Fibroblast of villous mesenchyme (primary cell): ENCODE results near the gene DNAH6. TPM values are rescaled to one million over a fixed set of nuclear protein-coding genes. Genes with fewer than 3 reads are reported as not detected.
"Not testable (repeated sequence)": the region's sequence is repeated elsewhere in the genome, so short reads cannot be mapped to it uniquely, and the experiment has no call there.

ENCODE experiments used
- DNase-seq: peaks from one replicate; pipeline ENCODE4 v3.0.0-alpha.2; 2010; ENCODE audit warnings: low read depth
- H3K4me3 ChIP-seq: 2 replicates; pipeline ENCODE4 v1.5.1; 2011; ENCODE audit warnings: low read depth, mild to moderate bottlenecking, low read length
- total RNA-seq: library from RNA; depleted of rRNA; stranded (reverse); fragments of >200 nt; gene quantifications from 2 replicates; pipeline ENCODE4 v1.2.3, GENCODE V29; 2012
- TF ChIP-seq, protein P1 (sequence below): IDR thresholded peaks from 2 replicates; pipeline ENCODE4 v1.5.1; 2012; ENCODE audit warnings: low read depth, mild to moderate bottlenecking, low read length; ENCODE audit not compliant: insufficient read depth

Gene DNAH6, protein sequence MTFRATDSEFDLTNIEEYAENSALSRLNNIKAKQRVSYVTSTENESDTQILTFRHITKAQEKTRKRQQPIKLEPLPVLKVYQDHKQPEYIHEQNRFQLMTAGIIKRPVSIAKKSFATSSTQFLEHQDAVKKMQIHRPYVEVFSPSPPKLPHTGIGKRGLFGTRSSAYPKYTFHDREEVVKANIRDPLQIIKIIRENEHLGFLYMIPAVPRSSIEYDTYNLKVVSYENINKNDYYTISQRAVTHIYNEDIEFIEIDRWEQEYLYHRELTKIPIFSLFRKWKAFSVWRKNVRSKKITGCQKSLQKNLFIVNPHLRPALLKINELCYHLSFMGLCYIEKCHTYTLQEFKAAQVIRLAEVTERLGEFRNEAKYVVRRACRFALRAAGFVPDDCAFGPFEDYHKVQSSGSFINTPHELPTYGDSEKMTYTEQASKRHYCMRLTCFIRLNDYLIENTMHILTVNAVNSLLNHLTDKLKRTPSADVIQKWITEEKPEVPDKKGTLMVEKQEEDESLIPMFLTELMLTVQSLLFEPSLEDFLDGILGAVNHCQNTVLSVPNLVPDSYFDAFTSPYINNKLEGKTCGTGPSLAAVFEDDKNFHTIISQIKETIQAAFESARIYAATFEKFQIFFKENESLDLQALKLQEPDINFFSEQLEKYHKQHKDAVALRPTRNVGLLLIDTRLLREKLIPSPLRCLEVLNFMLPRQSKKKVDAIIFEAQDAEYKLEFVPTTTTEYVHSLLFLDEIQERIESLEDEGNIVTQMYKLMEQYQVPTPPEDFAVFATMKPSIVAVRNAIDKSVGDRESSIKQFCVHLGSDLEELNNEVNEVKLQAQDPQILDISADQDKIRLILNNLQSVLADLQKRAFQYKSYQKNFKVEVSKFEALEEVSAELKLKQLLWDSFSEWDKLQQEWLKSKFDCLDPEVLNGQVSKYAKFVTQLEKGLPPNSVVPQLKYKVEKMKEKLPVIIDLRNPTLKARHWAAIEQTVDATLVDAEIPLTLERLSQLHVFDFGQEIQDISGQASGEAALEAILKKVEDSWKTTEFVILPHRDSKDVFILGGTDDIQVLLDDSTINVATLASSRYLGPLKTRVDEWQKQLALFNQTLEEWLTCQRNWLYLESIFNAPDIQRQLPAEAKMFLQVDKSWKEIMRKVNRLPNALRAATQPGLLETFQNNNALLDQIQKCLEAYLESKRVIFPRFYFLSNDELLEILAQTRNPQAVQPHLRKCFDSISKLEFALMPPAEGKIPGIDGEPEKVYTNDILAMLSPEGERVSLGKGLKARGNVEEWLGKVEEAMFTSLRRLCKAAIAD (N-terminal part only)
- under 0.01 TPM in 2 replicates for total RNA-seq

DNA sequence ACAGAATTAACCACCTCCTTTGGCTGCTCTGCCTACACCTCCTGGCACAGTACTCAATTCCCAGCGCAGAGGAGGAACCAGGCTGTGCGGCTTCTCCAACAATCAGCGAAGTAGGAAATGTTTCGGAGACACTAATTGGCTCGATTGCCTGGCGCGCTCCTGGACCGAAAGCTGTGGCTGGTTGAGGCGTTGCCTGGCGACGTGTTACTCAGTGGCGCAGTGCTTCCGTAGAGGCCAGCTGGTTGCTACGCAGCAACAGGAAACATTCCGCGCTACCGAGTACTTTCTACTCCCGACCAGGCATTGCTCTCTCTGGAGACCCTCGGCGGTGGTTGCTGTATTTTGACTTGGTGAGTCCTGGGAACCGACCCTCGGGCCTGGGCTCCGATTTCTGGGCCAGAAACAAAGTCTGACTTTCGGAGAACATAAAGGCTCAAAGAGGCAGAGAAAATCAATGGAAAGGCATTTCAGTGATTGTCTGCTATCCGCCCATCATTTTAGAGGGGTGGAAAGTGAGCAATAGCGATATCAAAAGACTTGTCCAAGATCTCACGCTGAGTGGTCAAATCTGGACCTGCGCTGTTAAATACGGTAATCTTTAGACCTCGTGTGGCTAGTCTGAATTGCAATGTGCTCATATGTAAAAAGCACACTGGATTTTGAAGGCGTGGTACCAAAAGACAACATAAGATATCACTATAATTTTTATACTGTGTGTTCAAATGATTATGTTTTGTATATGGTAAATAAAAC lies at the start of gene DNAH6:
Gene DNAH6 (plus strand): TSS at position 265 of the 753 bp plus-strand sequence. CDS start 1,329 bp downstream, outside the sequence.
- peak; percentile 92 for DNase-seq
- TF ChIP-seq, protein P1, sequence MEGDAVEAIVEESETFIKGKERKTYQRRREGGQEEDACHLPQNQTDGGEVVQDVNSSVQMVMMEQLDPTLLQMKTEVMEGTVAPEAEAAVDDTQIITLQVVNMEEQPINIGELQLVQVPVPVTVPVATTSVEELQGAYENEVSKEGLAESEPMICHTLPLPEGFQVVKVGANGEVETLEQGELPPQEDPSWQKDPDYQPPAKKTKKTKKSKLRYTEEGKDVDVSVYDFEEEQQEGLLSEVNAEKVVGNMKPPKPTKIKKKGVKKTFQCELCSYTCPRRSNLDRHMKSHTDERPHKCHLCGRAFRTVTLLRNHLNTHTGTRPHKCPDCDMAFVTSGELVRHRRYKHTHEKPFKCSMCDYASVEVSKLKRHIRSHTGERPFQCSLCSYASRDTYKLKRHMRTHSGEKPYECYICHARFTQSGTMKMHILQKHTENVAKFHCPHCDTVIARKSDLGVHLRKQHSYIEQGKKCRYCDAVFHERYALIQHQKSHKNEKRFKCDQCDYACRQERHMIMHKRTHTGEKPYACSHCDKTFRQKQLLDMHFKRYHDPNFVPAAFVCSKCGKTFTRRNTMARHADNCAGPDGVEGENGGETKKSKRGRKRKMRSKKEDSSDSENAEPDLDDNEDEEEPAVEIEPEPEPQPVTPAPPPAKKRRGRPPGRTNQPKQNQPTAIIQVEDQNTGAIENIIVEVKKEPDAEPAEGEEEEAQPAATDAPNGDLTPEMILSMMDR: no peak
- peak within 1 kb of the TSS; percentile 58 for H3K4me3 ChIP-seq

DNA sequence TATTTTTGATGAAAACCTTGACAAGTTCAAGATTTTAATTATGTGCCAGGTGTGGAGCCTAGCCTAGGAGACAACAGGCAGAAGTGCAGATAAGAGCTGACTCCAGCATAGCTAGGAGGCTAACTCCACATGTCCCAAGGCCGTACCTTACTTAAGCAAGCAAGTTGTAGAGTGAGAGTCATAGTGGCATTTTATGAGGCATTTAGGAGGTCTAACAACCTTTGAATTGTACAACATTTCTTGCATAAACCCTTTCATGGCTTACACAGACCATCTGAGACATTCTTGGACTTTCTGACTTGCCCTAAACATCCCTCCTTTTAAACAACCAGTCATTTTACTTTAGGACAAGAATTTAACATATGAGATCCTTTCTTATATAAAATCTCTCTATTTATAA lies 48.9 kb upstream of the DNAH6 start:
- no peak for DNase-seq
- no peak overlapping the region for H3K4me3 ChIP-seq
- TF ChIP-seq, protein P1: no peak

DNA sequence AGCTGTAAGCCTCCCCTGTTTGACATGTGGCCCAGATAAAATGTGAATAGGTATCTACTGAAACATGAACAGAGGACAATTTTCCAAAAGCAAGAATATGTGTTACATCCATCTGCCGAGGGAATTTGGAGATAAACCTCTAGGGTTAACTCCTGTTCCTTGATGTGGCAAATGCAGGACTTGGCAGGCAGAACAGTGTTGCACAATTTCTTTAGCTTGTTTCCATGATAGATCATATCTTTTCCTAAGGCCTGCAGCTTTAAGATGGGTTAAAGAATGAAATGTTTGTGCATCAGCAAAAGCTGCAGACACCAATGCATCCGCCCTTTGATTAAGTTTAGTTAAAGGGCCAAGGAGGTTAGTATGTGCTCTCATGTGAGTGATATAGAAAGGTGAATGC lies 43.9 kb upstream of the DNAH6 start:
- peak; percentile 73 for DNase-seq
- not testable (repeated sequence) for H3K4me3 ChIP-seq

DNA sequence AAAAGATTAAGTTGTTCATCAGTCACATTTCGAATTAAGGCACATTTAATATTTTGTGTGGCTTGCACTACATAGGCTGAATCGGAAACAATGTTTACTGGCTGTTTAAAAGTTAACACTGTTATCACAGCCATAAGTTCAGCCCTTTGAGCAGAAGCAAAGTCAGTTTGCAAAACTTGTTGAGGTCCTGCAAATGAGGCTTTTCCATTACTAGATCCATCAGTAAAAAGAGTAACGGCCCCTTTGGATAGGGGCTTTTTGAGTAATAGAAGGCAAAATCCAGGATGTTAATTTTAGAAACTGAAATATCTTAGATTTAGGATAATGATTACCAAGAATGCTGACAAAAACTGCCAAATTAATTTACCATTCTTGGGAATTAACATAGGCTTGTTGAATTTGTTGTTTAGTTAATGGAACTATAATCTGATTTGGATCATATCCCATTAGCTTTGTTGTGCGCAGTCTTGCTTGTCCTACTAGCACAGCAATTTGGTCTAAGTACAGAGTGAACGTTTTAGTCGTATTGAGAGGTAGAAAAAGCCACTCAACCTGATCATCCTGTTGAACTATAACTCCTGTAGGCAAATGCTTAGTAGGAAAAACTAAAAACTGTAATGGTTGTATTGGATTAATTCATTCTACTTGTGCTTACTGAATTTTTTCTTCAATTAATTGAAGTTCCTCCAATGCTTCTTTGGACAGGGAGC lies 43.3 kb upstream of the DNAH6 start:
- no peak for DNase-seq
- no peak overlapping the region for H3K4me3 ChIP-seq
- TF ChIP-seq, protein P1: no peak

DNA sequence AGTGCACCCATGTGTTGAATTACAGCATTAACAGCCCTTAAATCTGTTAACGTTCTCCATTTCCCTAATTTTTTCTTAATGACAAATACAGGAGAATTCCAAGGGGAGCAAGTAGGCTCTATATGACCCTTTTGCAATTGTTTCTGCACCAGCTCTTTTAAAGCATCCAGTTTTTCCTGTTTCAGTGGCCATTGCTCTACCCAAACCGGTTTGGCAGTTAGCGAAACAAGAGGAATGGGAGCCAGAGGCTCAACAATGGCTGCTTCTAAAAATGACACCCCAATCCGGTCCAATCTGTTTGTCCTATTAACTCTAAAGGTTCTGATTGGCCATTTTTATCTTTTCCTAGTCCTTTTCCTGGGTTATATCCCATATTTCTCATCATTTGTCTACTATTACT lies 42.1 kb upstream of the DNAH6 start:
- H3K4me3 ChIP-seq: no peak overlapping the region
- TF ChIP-seq, protein P1: no peak
- no peak for DNase-seq

DNA sequence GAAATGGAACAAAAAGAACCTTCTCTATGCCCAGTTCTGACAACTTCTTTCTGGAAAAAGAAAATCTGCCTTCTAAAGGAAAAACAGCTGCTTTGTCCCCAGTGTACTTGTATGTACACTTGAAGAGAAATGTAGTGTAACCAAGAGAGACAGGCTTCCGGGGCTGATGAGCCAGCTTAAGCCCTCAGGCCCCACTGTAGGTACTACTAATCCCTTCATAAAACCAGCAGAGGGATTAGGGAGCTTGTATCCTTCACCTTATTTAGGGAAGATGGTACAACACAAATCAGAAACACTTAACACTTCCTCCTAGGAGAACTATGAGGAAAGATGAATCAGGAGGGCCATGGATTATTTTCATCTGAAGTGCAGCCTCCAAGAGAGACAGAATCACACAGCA lies 38.4 kb upstream of the DNAH6 start:
- H3K4me3 ChIP-seq: no peak overlapping the region
- TF ChIP-seq, protein P1: no peak
- peak; percentile 37 for DNase-seq
